ENCODE measurements around the gene CCDC82.
"Not testable (repeated sequence)": the region's sequence is repeated elsewhere in the genome, so short reads cannot be mapped to it uniquely, and the experiment has no call there.

DNA sequence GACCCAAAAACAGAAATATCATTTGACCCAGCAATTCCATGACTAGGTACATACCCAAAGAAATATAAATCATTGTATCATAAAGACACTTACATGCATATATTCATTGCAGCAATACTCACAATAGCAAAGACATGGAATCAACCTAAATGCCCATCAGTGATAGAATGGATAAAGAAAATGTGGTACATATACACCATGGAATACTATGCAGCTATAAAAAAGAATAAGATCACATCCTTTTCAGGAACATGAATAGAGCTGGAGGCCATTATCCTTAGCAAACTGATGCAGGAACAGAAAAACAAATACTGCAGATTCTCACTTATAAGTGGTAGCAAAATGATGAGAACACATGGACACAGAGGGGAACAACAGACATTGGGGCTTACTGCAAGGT is 42.9 kb upstream of the CCDC82 start:
- not testable (repeated sequence) for TF ChIP-seq TARDBP (IDR thresholded peaks at IDR 0.05); SP1 (IDR thresholded peaks at IDR 0.05); HDGF (IDR thresholded peaks at IDR 0.05; ENCODE audit: borderline replicate concordance); BHLHE40 (IDR thresholded peaks at IDR 0.05; ENCODE audit: borderline replicate concordance); ARNT (IDR thresholded peaks at IDR 0.05)

Data from HEK293T (cell line).